ENCODE data around the gene ARPIN.
A peak's percentile ranks its signal among the peaks of the same experiment; 100 is the strongest.
"Not testable (repeated sequence)": the region's sequence is repeated elsewhere in the genome, so short reads cannot be mapped to it uniquely, and the experiment has no call there.

The ARPIN gene

DNA sequence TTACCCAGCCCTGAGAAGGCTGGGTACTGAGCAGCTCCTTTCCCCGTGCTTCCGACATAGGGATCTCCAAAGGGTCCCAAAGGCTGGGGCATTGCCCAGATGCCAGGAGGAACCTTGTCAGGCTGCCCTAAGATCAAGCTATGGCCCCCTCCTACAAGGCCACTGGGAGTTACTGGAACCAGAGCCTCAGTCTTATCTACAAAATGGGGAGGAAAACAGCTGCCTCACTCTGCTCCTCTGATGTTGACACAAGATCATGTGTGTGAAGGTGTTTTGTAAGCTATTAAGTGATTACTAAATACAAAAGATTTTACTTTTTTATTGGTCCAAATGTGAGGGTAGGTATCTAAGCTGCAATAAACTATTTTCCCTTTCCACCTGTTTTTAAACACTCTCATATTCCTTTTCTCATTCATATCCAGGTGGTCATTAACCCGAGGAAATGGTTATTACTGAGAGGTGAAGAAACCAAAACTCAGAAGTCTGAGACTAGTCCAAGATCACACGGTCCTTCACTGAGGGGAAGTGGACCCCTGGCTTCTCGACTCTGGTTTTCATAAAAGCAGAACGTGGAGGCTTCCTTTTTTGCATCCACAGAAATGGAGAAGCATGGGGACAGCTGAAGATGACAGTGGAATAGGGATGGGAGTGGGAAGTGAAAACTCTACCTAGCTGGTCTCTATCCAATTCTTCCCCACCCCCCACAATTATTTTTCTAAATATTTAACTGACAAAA is 1.7 kb downstream of the ARPIN start:
- no peak for DNase-seq (ENCODE audit: low read depth in 2 of 2)

DNA sequence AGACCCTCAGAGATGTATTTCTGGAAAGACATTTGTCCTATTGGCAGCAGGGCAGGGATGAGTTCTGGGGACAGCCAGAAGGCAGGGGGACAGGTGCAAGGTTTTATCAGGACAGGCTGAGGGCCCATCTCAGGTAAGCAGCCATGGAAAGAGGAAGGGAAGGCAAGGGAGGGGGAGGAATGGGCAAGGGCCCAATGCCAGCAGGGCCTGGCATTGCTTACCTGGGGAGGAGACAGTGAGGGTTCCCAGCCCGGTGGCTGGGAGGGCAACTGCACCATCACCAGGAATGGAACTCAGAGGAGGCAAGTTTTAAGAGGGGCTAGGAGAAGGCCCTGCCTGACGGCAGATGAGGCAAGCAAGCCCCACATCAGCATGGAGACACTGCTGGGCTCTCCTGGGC is 3.1 kb downstream of the ARPIN start:
- no peak for DNase-seq (ENCODE audit: low read depth in 2 of 2)

DNA sequence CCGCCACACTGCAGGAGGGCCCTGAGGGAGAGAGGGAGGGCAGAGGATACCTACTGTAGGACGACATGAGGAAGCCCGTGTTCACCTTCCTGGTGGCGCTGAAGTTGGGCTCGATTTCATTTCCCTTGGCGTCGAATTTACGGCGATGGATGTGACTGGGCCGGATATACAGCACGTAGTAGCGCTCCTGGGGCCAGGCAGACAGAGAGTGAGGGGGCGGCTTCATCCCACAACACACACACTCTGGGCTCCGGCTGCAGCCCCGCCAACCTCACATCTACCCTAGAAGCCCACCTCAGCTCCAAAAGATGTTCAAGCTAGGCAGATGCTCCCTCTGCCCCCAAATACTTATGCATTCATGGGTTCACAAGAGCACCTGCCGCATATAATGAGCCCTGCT is 4.5 kb downstream of the ARPIN start:
- no peak for DNase-seq (ENCODE audit: low read depth in 2 of 2)

DNA sequence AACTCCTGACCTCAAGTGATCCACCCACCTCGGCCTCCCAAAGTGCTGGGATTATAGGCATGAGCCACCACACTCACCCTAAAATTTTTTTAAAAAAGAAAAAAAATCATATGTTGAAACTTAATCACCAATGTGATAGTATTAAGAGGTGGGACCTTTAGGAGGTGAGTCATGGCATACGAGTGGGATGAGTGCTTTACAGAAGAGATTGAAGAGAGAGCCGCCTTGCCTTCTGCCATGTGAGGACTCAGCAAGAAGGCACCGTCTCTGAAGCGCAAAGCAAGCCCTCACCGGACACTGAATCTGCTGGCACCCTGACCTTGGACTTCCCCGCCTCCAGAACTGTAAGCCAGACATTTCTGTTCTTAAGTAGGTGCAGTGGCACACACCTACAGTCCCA is 5.5 kb downstream of the ARPIN start:
- no peak for DNase-seq (ENCODE audit: low read depth in 2 of 2)

DNA sequence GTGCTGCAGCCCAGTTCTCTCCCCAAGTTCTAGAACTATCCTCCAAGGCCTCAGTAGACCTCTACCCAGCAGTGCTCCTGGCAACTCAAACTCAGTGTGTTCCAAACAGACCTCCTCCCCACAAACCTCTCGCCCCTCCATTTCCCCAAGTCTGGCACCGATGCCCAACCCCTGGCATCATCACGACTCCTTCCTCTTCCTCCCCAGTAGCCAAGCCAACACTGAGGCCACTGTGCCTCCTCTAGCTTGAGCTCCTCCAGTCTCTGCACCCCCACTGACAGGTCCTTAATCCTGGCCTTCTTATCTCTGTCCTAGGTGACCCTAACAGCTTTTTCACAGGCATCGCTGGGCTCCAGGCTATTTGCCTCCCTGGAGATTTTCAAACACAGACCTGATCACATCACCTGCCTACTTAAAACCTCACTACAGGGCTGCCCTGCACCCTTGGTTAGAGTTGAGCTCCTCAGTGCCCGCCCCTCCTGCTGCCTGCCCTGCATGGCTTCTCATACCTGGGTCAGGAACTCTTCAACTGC is 6.8 kb downstream of the ARPIN start:
- no peak for DNase-seq (ENCODE audit: low read depth in 2 of 2)

DNA sequence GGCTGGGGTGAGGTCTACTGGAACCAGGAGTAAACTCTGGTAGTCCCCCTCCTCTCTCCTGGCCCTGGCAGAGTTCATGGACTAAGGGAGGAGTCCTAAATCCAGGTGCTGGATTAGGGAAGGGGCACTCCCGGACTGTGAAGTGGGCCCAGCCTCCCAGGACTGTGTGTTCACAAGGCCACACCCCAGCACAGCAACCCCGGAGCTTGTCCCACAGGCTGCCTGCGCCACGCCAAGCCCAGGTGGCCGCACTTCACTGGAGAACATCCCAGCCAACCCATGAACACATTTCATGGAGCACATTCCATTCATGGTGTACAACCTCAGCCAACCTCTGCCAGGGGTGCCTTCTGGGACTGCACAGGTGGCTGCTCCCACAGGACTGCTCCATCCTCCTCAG is 8.2 kb downstream of the ARPIN start:
- DNase-seq (ENCODE audit: low read depth in 2 of 2), result no peak

DNA sequence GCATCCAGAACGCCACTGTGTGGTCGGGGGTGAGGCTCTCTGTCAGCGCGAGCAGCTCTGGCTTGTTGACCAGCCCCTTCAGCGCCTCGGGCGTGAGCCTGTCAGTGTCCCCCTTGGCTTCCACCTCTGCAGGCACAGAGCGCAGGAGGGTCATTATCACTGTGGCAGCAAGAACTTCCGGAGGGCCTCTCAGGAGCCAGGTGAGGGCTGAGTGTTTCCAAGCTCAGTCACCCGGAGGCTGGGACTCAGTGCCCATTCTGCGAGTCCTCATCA is 9.0 kb downstream of the ARPIN start:
- DNase-seq (ENCODE audit: low read depth in 2 of 2), result no peak

DNA sequence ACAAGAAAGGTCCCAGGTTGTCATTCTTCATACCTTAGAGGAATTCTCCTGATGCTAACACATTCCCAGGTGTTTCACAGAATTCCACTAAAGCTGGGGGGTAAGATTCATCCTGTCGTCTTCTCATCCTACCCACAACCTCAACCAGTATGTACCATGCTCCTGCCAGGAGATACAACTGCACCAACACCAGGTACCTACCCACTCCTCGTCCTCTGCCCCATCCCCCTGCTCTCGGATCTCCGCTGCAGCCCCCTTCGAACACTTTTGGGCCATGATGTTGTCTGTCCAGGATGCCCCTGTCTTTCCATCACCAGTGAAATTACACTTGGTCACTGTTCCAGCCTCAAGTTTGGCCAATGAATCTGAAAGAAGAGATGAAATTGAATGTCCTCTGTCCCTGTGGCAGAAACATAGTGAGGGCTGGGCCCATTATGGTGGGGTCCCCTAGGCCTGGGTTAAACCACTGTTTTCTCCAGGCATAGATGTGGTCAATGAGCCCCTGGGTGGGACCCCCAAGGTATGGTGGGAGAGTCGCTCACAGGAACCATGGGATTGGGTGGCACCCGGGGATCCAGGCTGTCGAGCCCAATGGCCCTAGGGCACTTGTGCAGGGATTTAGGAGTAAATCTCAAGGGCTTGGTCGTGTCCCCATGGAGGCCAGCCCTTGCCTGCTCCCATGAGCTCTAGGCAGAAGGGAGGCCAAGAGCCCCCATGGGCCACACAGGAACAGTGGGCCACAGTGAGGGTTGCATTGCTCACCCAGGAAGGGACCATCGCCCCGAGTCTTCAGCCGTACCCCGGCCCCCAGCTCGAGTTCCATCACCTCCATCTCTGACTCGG is 9.5 kb downstream of the ARPIN start:
- DNase-seq (ENCODE audit: low read depth in 2 of 2), result no peak

DNA sequence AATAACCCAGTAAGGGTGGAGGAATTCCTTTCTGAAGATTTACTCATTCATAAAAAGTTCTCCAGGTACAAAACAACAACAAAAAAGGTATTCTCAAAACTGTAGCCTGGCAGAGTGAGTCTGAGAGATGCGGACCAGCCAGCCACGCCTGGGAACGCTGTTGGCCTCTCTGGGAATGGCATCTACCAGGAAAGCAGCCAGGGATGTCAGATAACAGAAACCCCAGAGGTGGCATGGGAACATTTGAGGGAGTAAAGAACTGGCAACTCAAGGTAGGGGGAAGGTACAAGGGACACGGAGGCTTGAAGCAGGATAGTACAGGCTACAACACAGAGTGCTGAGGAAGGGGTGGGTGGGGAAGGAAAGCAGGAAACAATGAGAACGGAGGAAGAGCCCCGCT is 11.9 kb downstream of the ARPIN start:
- DNase-seq (ENCODE audit: low read depth in 2 of 2), result no peak

DNA sequence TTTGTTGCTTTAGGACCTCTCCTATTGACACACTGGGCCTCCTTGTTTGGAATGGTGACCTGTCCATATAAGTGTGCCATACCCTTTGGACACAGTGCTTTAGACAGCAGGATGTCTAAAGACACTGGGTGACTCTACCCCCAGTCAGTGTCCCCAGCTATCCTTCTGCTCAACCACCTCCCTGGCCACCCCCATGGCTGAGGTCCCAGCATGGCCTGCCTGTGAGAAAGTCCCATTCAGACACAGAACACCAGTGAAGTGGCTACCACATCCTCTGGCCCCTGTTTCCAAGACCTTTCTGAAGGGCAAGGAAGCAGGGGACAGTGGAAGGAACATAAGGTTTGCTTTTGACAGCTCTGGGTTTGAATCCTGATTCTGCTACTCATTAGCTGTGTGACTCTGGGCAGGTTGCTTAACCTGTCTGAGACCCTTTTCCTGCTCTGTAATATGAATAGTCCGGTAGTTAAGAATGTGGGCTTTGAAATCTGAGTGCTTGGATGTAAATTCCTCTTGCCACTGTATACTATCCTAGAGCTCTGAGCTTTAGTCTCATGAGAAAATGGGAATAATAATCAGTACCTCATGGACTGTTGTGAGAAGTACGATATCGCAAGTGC is 12.7 kb downstream of the ARPIN start:
- no peak for DNase-seq (ENCODE audit: low read depth in 2 of 2)

DNA sequence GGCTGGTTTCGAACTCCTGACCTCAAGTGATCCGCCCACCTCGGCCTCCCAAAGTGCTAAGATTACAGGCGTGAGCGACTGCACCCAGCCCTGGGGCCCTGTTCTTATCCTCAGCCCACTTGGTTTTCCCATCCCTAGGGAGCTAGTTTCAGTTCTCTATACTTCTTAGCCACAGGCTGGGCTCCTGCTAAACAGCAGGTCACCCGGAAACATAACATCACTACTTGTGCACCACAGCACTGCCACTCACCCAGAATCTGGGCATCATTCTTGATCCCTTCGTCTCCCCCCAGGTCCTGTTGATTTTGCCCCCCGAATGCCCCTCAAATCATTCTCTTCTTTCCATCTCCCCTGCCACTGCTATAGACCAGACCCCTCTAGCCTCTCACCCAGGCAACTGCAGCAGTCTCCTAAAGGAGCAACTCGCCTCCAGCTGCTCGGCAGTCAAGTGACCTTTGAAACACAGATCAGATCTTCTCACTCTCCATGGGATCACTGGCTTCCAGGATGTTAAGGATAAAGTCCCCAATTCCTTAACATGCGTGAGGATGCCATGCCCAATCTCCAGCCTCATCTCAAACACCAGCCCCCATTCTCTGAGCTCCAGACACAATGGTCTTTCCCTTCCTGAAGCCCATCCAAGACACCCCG is 13.3 kb downstream of the ARPIN start:
- no peak for DNase-seq (ENCODE audit: low read depth in 2 of 2)

DNA sequence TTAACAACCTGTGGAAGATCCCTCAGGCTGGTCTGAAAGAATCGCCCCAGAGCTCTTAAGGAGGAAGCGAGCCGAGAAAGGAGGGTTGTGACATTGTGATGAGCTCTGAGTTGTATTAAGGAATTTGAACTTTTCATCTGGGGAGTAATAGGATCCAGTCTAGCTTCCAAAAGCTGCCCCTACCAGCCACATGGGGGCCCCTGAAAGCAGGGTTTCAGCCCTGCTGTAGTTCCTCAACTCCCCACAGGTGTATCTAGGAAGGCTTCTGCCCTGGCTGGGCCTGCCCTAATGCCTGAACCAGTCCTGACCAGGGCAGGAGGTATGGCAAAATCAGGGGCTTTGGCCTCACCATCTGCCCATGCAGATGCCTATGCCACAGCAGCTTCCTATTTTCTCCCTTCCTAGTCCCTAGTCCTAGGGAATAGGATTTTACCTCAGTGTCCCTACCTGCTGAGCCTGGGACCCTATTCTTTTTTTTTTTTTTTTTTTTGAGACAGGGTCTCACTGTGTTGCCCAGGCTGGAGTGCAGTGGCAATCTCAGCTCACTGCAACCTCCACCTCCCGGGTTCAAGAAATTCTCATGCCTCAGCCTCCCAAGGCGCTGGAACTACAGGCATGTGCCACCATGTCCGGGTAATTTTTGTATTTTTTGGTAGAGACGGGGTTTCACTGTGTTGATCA is 14.0 kb downstream of the ARPIN start:
- DNase-seq (ENCODE audit: low read depth in 2 of 2), result peak in 1 of 2 donors; percentile 21

DNA sequence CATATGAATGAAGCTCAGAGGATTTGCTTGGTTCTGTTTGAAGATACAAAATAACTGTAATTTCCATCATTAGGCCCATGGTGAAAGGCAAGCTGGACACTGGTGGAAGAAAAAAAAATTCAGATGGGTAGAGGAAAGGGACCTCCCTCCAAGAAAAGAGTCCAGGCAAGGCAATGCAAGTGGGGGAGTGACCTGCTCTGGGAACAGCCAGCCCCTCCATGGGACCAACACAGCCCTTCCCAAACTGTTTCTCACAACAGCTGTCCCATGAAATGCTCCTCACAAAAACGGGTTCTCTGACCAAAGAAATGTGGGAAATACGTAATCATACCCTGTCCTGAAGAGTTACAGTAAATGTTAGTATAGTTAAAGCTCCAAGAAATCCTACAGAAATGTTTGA is 14.6 kb downstream of the ARPIN start:
- DNase-seq (ENCODE audit: low read depth in 2 of 2), result no peak

DNA sequence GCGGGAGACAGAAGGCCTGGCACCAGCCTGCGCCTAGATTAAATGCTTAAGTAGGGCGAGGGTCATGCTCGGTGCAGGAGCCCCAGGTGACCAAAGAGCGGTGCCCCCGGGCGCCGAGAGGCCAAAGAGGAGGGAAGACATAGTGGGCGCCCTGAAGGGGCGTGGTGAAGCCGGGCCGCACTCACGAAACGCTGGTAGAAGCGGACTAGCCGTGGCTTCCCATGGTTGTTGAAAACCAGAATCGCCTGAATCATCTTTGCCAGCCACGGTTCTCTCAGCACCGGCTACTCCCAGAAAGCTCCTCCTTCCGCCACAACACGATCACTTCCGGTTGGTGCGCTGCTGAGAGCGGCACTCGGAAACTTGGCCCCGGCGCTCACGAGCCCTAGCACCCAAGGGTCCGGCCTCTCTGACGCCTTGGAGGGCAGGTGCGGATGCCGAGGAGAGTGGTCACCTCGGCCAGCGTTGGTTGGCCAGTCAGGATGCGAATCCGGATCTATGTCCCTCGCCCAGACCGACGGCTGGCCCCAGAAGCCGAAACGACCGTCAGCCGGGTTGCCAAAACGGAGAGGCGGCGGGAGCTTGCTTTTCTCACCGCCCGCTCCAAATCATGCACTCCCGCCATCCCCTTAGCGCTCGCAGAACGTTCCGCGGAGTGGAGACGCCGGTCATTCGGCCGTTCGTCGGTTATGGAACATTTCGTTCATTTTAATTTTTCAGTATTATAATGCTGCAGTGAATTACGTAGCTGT is 18.9 kb downstream of the ARPIN start, which contains the start of gene AP3S2:
AP3S2 (minus strand) TSS at position 299 of the 752 bp plus-strand sequence; CDS start at position 254, 45 bp downstream.
- DNase-seq (ENCODE audit: low read depth in 2 of 2), result peak; percentile 82 to 87

DNA sequence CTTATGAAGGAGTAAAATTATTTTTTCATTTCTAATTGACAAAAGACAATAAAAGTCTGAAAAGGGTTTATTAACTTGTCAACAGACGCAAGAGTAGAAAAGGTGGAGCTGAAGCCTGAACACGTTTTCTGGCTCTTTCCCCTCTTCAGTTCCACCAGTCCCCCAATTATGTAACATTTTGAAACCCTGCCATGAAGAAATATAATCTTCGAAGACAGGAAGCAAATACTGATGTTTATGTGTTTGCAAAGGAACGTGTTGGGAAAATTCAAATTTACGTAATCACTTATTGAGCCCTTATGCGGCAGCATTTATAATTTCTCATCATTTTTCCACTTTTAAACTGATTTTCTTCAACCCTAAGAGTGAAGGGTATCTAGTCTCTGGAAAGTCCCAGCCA is 19.7 kb downstream of the ARPIN start:
- no peak for DNase-seq (ENCODE audit: low read depth in 2 of 2)

DNA sequence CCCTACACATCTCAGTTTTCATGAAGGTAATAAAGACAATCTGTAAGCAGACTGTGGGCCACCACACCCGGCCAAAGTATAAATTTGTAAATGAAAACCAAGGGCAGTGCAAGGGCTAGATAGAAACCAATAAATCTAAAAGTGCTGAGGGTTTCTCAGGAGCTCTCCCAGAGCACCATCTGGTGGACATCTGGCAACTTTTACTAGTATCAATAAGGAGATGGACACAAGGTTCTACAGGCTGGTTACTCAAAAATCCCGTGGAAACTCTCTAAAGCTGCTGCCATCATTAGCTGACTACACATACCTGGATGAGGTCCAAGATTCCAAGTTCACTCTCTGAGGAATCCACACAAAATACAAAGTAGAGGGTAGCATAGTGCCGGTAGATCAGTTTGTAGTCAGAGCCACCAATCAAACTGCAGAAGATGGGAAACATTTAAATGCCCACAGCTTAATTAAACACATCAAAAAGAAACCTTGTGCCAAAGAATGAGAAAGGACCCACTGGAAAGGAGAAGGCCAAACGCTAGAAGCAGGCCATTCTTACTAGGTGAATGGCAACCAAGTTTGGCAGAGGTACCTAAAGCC is 24.4 kb downstream of the ARPIN start:
- no peak for DNase-seq (ENCODE audit: low read depth in 2 of 2)

DNA sequence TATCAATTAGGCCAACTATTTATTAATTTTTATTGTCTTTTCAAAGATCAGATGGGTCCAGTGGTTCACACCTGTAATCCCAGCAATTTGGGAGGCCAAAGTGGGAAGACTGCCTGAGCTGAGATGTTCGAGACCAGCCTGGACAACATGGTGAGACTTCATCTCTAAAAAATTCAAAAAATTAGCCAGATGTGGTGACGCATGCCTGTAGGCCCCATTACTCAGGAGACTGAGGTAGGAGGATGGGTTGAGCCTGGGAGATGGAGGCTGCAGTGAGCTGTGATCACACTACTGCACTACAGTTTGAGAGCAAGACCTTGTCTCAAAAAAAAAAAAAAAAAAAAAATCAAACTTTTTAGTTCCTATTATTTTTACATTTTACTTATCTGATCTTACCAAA is 27.1 kb downstream of the ARPIN start:
- no peak for DNase-seq (ENCODE audit: low read depth in 2 of 2)

DNA sequence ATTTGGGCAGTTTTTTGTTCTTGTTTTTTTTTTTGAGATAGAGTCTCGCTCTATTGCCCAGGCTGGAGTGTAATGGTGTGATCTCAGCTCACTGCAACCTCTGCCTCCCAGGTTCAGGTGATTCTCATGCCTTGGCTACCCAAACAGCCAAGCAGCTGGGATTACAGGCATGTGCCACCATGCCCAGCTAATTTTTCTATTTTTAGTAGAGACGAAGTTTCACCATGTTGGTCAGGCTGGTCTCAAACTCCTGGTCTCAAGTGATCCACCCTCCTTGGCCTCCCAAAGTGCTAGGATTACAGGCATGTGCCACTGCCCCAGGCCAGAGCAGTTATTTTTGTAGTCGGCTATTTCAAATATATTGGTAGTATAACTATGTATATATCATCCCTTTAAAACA is 27.6 kb downstream of the ARPIN start:
- not testable (repeated sequence) for DNase-seq (ENCODE audit: low read depth in 2 of 2)

DNA sequence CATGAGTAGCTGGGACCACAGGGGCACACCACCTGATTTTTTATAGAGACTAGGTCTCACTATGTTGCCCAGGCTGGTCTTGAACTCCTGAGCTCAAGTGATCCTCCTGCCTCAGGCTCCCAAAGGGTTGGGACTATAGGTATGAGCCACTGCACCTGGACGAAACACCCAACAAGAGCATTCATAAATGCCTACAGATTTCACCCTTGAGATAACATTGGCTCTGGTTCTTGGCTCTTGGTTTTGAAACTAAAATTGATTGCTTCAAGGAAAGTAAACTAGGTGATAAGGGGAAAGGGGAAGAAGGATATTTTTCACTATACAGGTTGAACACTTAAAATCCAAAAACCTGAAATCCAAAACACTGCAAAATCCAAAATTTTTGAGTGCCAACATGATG is 29.2 kb downstream of the ARPIN start:
- no peak for DNase-seq (ENCODE audit: low read depth in 2 of 2)

DNA sequence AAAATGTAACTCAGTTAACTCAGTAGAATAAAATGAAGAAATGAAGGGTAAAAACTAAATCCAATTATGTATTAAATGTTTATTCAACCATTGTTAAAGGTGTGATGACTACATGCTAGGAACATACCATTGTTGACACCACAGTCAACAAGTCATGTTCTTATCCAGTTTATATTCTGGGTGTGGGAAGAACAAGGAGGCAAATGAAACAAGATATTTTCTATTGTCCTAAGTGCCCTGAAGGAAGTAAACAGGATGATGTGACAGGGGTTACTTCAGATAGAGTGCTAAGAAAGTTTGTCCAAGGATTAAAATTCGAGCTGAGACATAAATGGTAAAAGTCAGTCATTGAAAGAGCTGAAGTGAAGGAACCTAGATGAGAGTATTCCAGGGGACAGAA is 32.0 kb downstream of the ARPIN start:
- no peak for DNase-seq (ENCODE audit: low read depth in 2 of 2)

DNA sequence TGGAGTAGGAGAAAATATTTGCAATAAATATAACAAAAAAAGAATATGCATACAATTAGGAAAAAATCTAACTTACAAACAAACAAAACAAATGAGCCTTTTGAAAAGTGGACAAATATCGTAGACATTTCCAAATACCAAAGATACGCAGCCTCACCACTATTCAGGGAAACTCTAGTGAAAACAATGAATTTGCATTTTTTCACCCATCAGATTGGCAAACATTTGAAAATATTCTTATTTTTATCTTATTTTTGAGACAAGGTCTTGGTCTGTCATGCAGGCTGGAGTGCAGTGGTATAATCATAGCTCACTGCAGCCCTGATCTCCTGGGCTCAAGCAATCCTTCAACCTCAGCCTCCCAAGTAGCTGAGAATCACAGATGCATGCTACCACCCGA is 34.4 kb downstream of the ARPIN start:
- DNase-seq (ENCODE audit: low read depth in 2 of 2), result no peak

Measured in stimulated activated CD4-positive, alpha-beta T cell treated with anti-CD3 and anti-CD28 coated beads, Interleukin-4, amount 100 ng/mL, for 48 hours (primary cell).